Testis (tissue), 2 donors: ENCODE results near the gene ZKSCAN8.

Experiments
- CTCF ChIP-seq, 3 experiments: fragments of 450-650 bp in 2 of 3; fragments of 200-600 bp in 1 of 3; sonication (generic) in 1 of 3; IDR thresholded peaks; one replicate each; pipeline ENCODE4 v1.5.1; 2016 to 2019; ENCODE audit warnings: antibody characterized with exemption in 3 of 3, mild to moderate bottlenecking in 2 of 3, moderate library complexity in 1 of 3
- POLR2A ChIP-seq: fragments of 450-650 bp; IDR thresholded peaks from one replicate; pipeline ENCODE4 v1.6.1; 2017; ENCODE audit warnings: antibody characterized with exemption, mild to moderate bottlenecking, moderate library complexity

- TF ChIP-seq CTCF (IDR thresholded peaks at IDR 0.05) (no peak), POLR2A (no peak)
Observed at GRCh38 chr6:28154357-28154756, 12.7 kb downstream of the ZKSCAN8 start.
